Endothelial cell of umbilical vein (primary cell): ENCODE data around the gene NFX1. TPM values are rescaled to one million over a fixed set of nuclear protein-coding genes. Genes with fewer than 3 reads are reported as not detected.

Experiments used
- BruUV-seq: library from RNA; stranded (reverse); fragments of 400-500 nt; replicated peaks from 2 replicates; lab custom pipeline; 2021; lab: Mats Ljungman, UMichigan
- CTCF ChIA-PET: fragments of 300-600, 350-600 bp; sonication (Branson Sonifier 250); formaldehyde crosslinking; loops from one replicate; lab custom pipeline; 2021; ENCODE audit warnings: antibody characterized with exemption, inconsistent platforms; lab: Charles Lee
- POLR2A ChIA-PET: fragments of 300-600, 350-600 bp; sonication (Branson Sonifier 250); formaldehyde crosslinking; loops from one replicate; lab custom pipeline; 2021; ENCODE audit warnings: antibody characterized with exemption, inconsistent platforms; lab: Charles Lee
- DNase-seq: peaks from one replicate; pipeline ENCODE4 v3.0.0-alpha.2; 2011; ENCODE audit warnings: low read depth, low spot score
- FAIRE-seq: peaks from 2 replicates; lab custom pipeline; 2011; peaks lifted over from hg19 to GRCh38; lab: Jason Lieb, UNC
- H2AFZ ChIP-seq: 2 replicates; pipeline ENCODE4 v1.6.0; 2012; ENCODE audit warnings: low read depth, low read length, control low read depth, inconsistent platforms
- H3K27ac ChIP-seq: 2 replicates; pipeline ENCODE4 v1.5.1; 2011; ENCODE audit warnings: low read depth, mild to moderate bottlenecking, control low read depth, low read length, moderate library complexity; ENCODE audit not compliant: insufficient read depth
- H3K27me3 ChIP-seq, 2 experiments: 2 replicates each; pipeline versions ENCODE4 v1.6.0 to v1.6.1; 2011; ENCODE audit warnings: low read length in 2 of 2, mixed read lengths in 1 of 2; ENCODE audit not compliant: control insufficient read depth in 2 of 2, insufficient read depth in 2 of 2
- H3K36me3 ChIP-seq, 2 experiments: 2 replicates in 1 of 2; 3 replicates in 1 of 2; pipeline ENCODE4 v1.5.1; 2011; ENCODE audit warnings: low read length in 2 of 2, mild to moderate bottlenecking in 1 of 2, moderate library complexity in 1 of 2; ENCODE audit not compliant: control insufficient read depth in 2 of 2, insufficient read depth in 2 of 2; ENCODE audit errors: extremely low read depth in 1 of 2
- H3K4me1 ChIP-seq: 3 replicates; pipeline ENCODE4 v1.5.1; 2011; ENCODE audit warnings: mild to moderate bottlenecking, low read length; ENCODE audit not compliant: control insufficient read depth, insufficient read depth; ENCODE audit errors: extremely low read depth
- H3K4me2 ChIP-seq: 2 replicates; pipeline ENCODE4 v1.6.1; 2011; ENCODE audit warnings: low read length, control low read depth, mixed read lengths; ENCODE audit not compliant: insufficient read depth
- H3K4me3 ChIP-seq, 3 experiments: fragments of 200-600 bp in 1 of 3; sonication (generic), shearing (Covaris generic) in 1 of 3; replicated peaks in 1 of 3; 2 replicates each; pipeline ENCODE4 v1.5.1; 2011 to 2016; ENCODE audit warnings: control low read depth in 3 of 3, low read length in 3 of 3, mild to moderate bottlenecking in 2 of 3, inconsistent platforms in 1 of 3, low read depth in 1 of 3, moderate library complexity in 1 of 3; ENCODE audit not compliant: insufficient read depth in 1 of 3
- H3K79me2 ChIP-seq: 2 replicates; pipeline ENCODE4 v1.6.0; 2012; ENCODE audit warnings: low read length, inconsistent platforms; ENCODE audit not compliant: control insufficient read depth, insufficient read depth
- H3K9ac ChIP-seq: replicated peaks from 2 replicates; pipeline ENCODE3; 2011; ENCODE audit warnings: low read length, control low read depth; ENCODE audit not compliant: insufficient read depth; ENCODE audit errors: extremely low read depth
- H3K9me1 ChIP-seq: replicated peaks from 3 replicates; pipeline ENCODE4 v1.6.0; 2011; ENCODE audit warnings: mild to moderate bottlenecking, low read length; ENCODE audit not compliant: control insufficient read depth, insufficient read depth; ENCODE audit errors: extremely low read depth
- H3K9me3 ChIP-seq: replicated peaks from 2 replicates; pipeline ENCODE4 v1.5.1; 2012; ENCODE audit warnings: low read length, inconsistent platforms; ENCODE audit not compliant: control insufficient read depth, insufficient read depth
- H4K20me1 ChIP-seq: replicated peaks from 2 replicates; pipeline ENCODE3; 2011; ENCODE audit warnings: mild to moderate bottlenecking, low read length; ENCODE audit not compliant: control insufficient read depth, insufficient read depth; ENCODE audit errors: extremely low read depth
- EZH2 ChIP-seq: IDR thresholded peaks from 2 replicates; pipeline ENCODE4 v1.6.1; 2012; ENCODE audit warnings: borderline replicate concordance, low read depth, mild to moderate bottlenecking, moderate library complexity, low read length, inconsistent platforms; ENCODE audit not compliant: severe bottlenecking
- FOS ChIP-seq: IDR thresholded peaks from 2 replicates; pipeline ENCODE4 v1.6.1; 2011; ENCODE audit warnings: mild to moderate bottlenecking, low read length, moderate library complexity, borderline replicate concordance; ENCODE audit not compliant: insufficient read depth
- GATA2 ChIP-seq: IDR thresholded peaks from 2 replicates; pipeline ENCODE4 v1.7.0; 2011; ENCODE audit warnings: low read depth, mild to moderate bottlenecking, moderate library complexity, mixed read lengths, low read length; ENCODE audit not compliant: insufficient read length, insufficient read depth
- JUN ChIP-seq: IDR thresholded peaks from 2 replicates; pipeline ENCODE4 v1.6.1; 2011; ENCODE audit warnings: borderline replicate concordance, low read depth; ENCODE audit not compliant: insufficient read length, insufficient read depth
- MYC ChIP-seq: IDR thresholded peaks from one replicate; pipeline ENCODE4 v1.6.1; 2011; ENCODE audit warnings: mild to moderate bottlenecking, low read depth, low read length
- POLR2A ChIP-seq: IDR thresholded peaks from 2 replicates; pipeline ENCODE4 v1.6.1; 2012; ENCODE audit warnings: low read depth, mild to moderate bottlenecking, control low read depth, low read length
- POLR2AphosphoS5 ChIP-seq: IDR thresholded peaks from 2 replicates; pipeline ENCODE4 v1.6.1; 2012; ENCODE audit warnings: low read depth, mild to moderate bottlenecking, control low read depth, low read length, moderate library complexity; ENCODE audit not compliant: insufficient read depth
- dilution Hi-C: fragments of 300-500 bp; cut with MboI; formaldehyde crosslinking; loops from one replicate; pipeline ENCODE4 v1.15.0; 2019; ENCODE audit warnings: low sequenced_read_pairs; ENCODE audit not compliant: extremely low pct_ligation_motif_present
- intact Hi-C: fragments of 100-400 bp; cut with micrococcal nuclease; formaldehyde crosslinking; loops from one replicate; pipeline ENCODE4 v1.10.0; 2022
- polyA plus RNA-seq, 4 experiments: library from polyadenylated mRNA; depleted of rRNA in 3 of 4; stranded (reverse) in 3 of 4; unstranded in 1 of 4; fragments of >200 nt; gene quantifications; 2 replicates each; pipeline versions ENCODE4 v1.2.1 to v1.2.3, GENCODE V29; 2011 to 2012; ENCODE audit warnings: missing spikeins in 1 of 4
- total RNA-seq: library from RNA; stranded (reverse); gene quantifications from 2 replicates; pipeline ENCODE4 v1.2.3, GENCODE V29; 2021
- TF ChIP-seq, protein P1 (sequence below), 2 donors: IDR thresholded peaks; 1 replicate in 1 of 2; 2 replicates in 1 of 2; pipeline ENCODE4 v1.5.1; 2011; ENCODE audit warnings: low read length in 2 of 2, mild to moderate bottlenecking in 2 of 2, moderate library complexity in 2 of 2, control low read depth in 1 of 2, inconsistent platforms in 1 of 2, low read depth in 1 of 2; ENCODE audit not compliant: insufficient read depth in 1 of 2; ENCODE audit errors: extremely low read depth in 1 of 2
- TF ChIP-seq, protein P2 (sequence below): IDR thresholded peaks from 2 replicates; pipeline ENCODE4 v1.6.1; 2011; ENCODE audit not compliant: insufficient read depth, insufficient read length

NFX1 gene
- total and polyA plus RNA-seq, 2 donors (not counting 3 experiments of a cell fraction or from before 2014, with no cell fraction given): 19.3 to 21.7 TPM

DNA sequence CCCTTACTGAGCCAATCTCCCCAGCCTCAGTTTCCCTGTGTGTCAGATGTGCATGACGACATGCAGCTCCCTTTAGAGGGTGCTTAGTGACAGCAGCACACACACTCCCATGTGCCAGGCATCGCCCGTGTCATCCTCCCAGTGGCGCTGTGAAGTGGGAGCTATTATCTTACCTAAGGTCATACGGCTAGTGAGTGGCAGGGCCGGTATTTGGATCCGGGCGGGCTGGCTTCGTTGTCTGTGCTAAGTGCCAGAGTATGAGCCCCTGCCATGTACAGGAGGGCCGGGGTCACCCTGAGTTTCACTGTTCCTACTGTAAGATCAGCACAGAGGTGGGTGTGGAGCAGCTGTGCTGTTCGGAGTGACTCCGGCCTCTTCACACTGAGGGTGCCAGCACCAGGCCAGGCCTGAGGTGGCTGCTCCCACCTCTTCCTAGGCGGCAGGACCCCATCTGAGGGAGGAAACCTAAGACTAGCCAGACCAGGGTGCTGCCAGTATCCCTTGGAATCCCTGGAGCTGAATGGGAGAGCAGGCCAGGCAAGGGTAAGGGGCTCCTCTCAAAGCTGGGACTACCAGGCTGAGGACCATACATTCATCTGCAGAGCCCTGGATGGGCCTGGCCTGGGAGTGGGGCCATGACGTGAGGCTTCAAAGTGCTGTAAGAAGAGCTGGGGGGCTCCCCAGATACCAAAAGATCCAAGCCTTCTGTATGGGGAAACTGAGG is 89.5 kb downstream of the NFX1 start:
- no peak overlapping the region for H3K27ac ChIP-seq
- H3K9me3 ChIP-seq: no peaks in the 10 kb centered on the region
- DNase-seq: no peak
- no peak overlapping the region for H3K9ac ChIP-seq
- H3K4me1 ChIP-seq: peaks cover 3% of the 10 kb centered on the region
- no peak overlapping the region for H3K4me3 ChIP-seq
- BruUV-seq: no TSS peak
- dilution Hi-C loops (no loop called here), intact Hi-C loops (no loop called here)
- no peaks in the 10 kb centered on the region for H4K20me1 ChIP-seq
- ChIA-PET POLR2A (no interaction called here), CTCF (interaction anchor here (1.7 to 3.5 kb wide), 4 partner anchors 23 to 87 kb away, joined by 6 to 20 read pairs (median 8); partner anchors contain the start of gene AQP7)
- H3K4me2 ChIP-seq: no peak overlapping the region
- FAIRE-seq: no peak
- H3K27me3 ChIP-seq: no peaks in the 10 kb centered on the region
- no peaks in the 10 kb centered on the region for H3K9me1 ChIP-seq
- no peak overlapping the region for H2AFZ ChIP-seq
- no peaks in the 10 kb centered on the region for H3K79me2 ChIP-seq
- TF ChIP-seq JUN (no peak), FOS (no peak), POLR2AphosphoS5 (no peak), EZH2 (no peak), MYC (no peak), POLR2A (no peak), GATA2 (no peak)
- TF ChIP-seq, protein P1, sequence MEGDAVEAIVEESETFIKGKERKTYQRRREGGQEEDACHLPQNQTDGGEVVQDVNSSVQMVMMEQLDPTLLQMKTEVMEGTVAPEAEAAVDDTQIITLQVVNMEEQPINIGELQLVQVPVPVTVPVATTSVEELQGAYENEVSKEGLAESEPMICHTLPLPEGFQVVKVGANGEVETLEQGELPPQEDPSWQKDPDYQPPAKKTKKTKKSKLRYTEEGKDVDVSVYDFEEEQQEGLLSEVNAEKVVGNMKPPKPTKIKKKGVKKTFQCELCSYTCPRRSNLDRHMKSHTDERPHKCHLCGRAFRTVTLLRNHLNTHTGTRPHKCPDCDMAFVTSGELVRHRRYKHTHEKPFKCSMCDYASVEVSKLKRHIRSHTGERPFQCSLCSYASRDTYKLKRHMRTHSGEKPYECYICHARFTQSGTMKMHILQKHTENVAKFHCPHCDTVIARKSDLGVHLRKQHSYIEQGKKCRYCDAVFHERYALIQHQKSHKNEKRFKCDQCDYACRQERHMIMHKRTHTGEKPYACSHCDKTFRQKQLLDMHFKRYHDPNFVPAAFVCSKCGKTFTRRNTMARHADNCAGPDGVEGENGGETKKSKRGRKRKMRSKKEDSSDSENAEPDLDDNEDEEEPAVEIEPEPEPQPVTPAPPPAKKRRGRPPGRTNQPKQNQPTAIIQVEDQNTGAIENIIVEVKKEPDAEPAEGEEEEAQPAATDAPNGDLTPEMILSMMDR (IDR thresholded peaks at IDR 0.05; ENCODE audit: extremely low read depth in 1 of 2, insufficient read depth in 1 of 2, low read depth in 1 of 2, low read length in 2 of 2): no peak
- TF ChIP-seq, protein P2, sequence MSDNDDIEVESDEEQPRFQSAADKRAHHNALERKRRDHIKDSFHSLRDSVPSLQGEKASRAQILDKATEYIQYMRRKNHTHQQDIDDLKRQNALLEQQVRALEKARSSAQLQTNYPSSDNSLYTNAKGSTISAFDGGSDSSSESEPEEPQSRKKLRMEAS: no peak
- H3K36me3 ChIP-seq: no peaks in the 10 kb centered on the region
